ENCODE results near the gene FAU. TPM values are rescaled to one million over a fixed set of nuclear protein-coding genes. Genes with fewer than 3 reads are reported as not detected.
A peak's percentile ranks its signal among the peaks of the same experiment; 100 is the strongest.
"Not testable (repeated sequence)": the region's sequence is repeated elsewhere in the genome, so short reads cannot be mapped to it uniquely, and the experiment has no call there.

FAU gene
- total RNA-seq, 1 experiment from 2014 or later = 1,014 TPM

GRCh38 chr11:65118891-65119669 lies 2.9 kb downstream of the FAU start:
- not testable (repeated sequence) for H3K4me3 ChIP-seq (ENCODE audit: insufficient read depth, low read depth, low read length); DNase-seq; H3K27me3 ChIP-seq (ENCODE audit: control insufficient read depth, insufficient read depth, low read length)
- peaks cover 23% of the 10 kb centered on the region for H3K36me3 ChIP-seq (replicated peaks; ENCODE audit: control insufficient read depth, insufficient read depth, low read length)

GRCh38 chr11:65118097-65118837 lies 3.7 kb downstream of the FAU start:
- no peaks in the 10 kb centered on the region for H3K27me3 ChIP-seq (ENCODE audit: control insufficient read depth, insufficient read depth, low read length)
- H3K4me3 ChIP-seq (ENCODE audit: insufficient read depth, low read depth, low read length) = no peak overlapping the region
- peaks cover 23% of the 10 kb centered on the region for H3K36me3 ChIP-seq (replicated peaks; ENCODE audit: control insufficient read depth, insufficient read depth, low read length)
- DNase-seq = no peak

DNA sequence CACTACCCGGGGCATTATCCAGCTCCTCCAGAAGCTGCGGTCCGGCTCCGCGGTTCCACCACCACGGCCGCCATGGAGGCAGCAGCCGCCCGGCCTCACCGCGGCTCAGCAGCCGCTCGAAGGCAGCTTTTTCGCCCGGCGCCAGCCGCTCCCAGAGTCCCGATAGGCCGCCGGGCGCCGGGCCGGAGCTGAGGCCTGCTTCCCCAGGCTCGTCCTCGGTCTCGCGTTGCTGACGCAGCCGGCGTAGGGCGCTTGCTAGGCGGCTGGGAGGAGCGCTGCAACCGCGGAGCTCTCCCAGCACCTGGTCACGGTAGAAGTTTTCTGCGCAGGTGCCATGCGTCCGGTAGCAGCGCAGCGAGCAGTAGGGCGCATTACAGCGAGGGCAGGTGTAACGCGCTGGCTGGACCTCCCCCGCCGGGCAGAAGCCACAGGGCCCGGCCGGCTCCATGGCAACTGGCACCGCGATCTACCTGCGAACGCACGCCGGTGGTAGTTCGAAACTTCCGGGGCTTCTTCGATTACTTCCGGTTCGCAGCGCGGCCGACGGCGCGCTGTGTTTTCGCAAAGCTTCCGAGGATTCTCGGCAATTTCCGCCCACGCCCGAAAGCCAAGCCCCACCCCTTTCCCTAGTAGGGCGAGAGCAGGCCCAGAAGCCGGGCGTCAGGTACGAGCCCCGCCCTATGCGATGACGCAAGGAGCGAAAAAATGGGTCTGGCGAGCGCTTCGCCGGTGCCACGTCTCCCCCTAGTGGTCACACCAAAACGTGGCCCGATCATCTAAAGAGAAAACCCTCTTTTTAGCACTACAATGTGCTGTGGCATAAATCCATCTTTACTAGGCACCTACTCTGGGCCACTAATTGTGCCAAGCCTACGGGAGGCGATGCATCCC lies 4.5 kb downstream of the FAU start, which contains the start of gene ZNHIT2:
Gene ZNHIT2, minus strand, starts transcription at position 496 of the 891 bp plus-strand sequence. Its CDS starts 48 bp downstream, at position 448.
- peaks cover 23% of the 10 kb centered on the region for H3K36me3 ChIP-seq (replicated peaks; ENCODE audit: control insufficient read depth, insufficient read depth, low read length)

GRCh38 chr11:65116370-65117205 lies 5.3 kb downstream of the FAU start:
- Histone ChIP-seq H3K36me3 (replicated peaks; ENCODE audit: control insufficient read depth, insufficient read depth, low read length) (peaks cover 23% of the 10 kb centered on the region), H3K27me3 (ENCODE audit: control insufficient read depth, insufficient read depth, low read length) (no peaks in the 10 kb centered on the region), H3K4me3 (ENCODE audit: insufficient read depth, low read depth, low read length) (peak overlapping the region; percentile 92)
- peak; percentile 73 for DNase-seq

More for the DNA sequence above, 4.5 kb downstream of the FAU start, which contains the start of gene ZNHIT2:
- DNase-seq = peak; percentile 97
- Histone ChIP-seq H3K27me3 (ENCODE audit: control insufficient read depth, insufficient read depth, low read length) (no peaks in the 10 kb centered on the region), H3K4me3 (ENCODE audit: insufficient read depth, low read depth, low read length) (peak within 1 kb of the TSS; percentile 92)

- Histone ChIP-seq H3K27me3 (ENCODE audit: control insufficient read depth, insufficient read depth, low read length) (no peaks in the 10 kb centered on the region), H3K4me3 (ENCODE audit: insufficient read depth, low read depth, low read length) (no peak overlapping the region), H3K36me3 (replicated peaks; ENCODE audit: control insufficient read depth, insufficient read depth, low read length) (peaks cover 15% of the 10 kb centered on the region)
- no peak for DNase-seq
Measured at GRCh38 chr11:65115361-65116082, 6.4 kb downstream of the FAU start.

DNA sequence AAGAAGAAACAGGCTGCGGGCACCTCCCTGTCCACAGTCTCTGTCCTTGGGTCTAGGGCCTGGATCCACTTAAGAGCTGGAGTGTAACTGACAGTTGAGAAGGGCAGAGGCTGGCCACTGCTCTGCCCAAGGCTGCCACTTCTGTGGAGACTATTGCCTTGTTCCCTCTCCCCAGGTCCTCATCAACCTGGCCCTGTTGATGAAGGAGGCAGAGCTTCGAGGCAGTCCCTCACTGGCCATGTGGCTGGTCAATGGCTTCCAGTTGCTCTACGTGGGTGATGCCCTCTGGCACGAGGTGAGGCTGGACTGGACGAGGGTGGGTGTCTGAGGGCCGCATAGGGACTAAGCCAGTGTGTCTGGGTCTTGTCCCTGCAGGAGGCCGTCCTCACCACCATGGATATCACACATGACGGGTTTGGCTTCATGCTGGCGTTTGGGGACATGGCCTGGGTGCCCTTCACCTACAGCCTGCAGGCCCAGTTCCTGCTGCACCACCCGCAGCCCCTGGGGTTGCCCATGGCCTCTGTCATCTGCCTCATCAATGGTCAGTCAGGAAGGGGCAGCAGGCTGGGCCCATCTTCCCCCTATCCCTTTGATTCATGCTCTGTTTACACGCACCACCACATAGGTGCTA lies 7.3 kb downstream of the FAU start:
- DNase-seq = no peak
- Histone ChIP-seq H3K36me3 (replicated peaks; ENCODE audit: control insufficient read depth, insufficient read depth, low read length) (peaks cover 7% of the 10 kb centered on the region), H3K27me3 (ENCODE audit: control insufficient read depth, insufficient read depth, low read length) (no peaks in the 10 kb centered on the region), H3K4me3 (ENCODE audit: insufficient read depth, low read depth, low read length) (no peak overlapping the region)

DNA sequence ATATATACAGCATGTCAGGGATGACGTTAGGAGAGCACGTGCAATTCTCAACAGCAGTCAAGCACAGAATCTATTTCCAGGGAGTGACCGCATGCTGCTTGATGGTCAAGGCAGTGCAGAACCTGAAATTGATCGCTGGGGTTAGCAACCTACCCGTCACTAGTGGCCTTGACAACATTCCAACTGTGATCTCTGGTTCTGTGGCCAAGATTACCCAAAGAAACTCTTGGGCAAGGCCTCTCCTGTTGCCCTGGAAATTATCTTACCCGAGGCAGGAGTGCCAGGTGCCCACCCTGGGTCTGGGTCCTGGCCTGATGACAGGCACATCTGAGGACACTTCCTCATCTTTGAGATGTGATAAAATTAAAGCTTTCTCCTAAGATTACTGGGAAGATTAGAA lies 8.1 kb downstream of the FAU start:
- H3K27me3 ChIP-seq (ENCODE audit: control insufficient read depth, insufficient read depth, low read length) = no peaks in the 10 kb centered on the region
- no peak overlapping the region for H3K4me3 ChIP-seq (ENCODE audit: insufficient read depth, low read depth, low read length)
- H3K36me3 ChIP-seq (replicated peaks; ENCODE audit: control insufficient read depth, insufficient read depth, low read length) = peaks cover 5% of the 10 kb centered on the region
- no peak for DNase-seq

DNA sequence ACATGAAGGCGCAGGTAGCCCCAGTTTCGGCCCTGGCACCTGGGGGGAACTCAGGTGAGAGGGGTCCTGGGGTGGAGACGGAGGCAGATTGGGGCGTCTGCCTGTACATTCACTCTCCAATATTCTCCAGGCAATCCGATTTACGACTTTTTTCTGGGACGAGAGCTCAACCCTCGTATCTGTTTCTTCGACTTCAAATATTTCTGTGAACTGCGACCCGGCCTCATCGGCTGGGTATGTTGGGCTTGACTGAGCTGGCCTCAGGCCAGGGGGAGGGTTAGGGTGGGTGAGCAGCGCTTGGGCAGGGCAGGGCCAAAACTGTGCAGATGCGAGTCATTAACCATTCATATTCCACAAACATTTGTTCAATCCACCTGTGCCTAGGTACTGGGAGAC lies 8.6 kb downstream of the FAU start:
- peak overlapping the region; percentile 87 for H3K4me3 ChIP-seq (ENCODE audit: insufficient read depth, low read depth, low read length)
- H3K36me3 ChIP-seq (replicated peaks; ENCODE audit: control insufficient read depth, insufficient read depth, low read length) = peaks cover 3% of the 10 kb centered on the region
- no peaks in the 10 kb centered on the region for H3K27me3 ChIP-seq (ENCODE audit: control insufficient read depth, insufficient read depth, low read length)
- no peak for DNase-seq

DNA sequence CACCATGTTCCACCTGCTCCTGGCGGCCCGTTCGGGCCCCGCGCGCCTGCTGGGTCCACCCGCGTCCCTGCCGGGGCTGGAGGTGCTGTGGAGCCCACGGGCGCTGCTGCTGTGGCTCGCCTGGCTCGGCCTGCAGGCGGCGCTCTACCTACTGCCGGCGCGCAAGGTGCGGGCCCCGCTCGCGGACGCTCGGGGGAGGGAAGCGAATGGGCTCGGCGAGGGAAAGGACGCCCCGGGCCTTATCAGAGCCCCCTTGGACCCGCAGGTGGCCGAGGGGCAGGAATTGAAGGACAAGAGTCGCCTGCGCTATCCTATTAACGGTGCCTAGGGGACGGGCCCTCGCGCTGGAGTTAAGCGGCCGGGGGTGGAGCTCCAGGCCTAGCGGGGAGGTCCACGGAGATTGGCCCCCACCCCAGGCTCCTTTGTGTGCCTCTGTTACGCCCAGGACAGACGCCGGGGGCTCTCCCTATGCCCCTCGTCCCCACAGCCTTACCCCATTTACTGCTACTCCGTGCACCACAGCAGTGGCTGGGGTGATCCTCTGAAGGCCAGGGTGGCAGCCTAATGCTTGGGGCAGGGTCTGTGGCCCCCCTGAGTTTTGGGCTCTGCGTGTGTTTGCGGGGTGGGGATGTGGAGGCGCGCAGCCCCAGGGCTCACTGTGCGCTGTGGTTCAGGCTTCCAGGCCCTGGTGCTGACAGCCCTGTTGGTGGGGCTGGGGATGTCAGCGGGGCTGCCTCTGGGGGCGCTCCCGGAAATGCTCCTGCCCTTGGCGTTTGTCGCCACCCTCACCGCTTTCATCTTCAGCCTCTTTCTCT lies 9.2 kb downstream of the FAU start:
- Histone ChIP-seq H3K4me3 (ENCODE audit: insufficient read depth, low read depth, low read length) (peak overlapping the region; percentile 87), H3K36me3 (replicated peaks; ENCODE audit: control insufficient read depth, insufficient read depth, low read length) (peaks cover 3% of the 10 kb centered on the region), H3K27me3 (ENCODE audit: control insufficient read depth, insufficient read depth, low read length) (no peaks in the 10 kb centered on the region)
- DNase-seq = peak; percentile 93

GRCh38 chr11:65111744-65112545 lies 10.0 kb downstream of the FAU start, which contains the start of gene TM7SF2:
TM7SF2 (plus strand) TSS chr11:65111872; CDS start chr11:65112016, 144 bp downstream.
- Histone ChIP-seq H3K36me3 (replicated peaks; ENCODE audit: control insufficient read depth, insufficient read depth, low read length) (peaks cover 3% of the 10 kb centered on the region), H3K27me3 (ENCODE audit: control insufficient read depth, insufficient read depth, low read length) (no peaks in the 10 kb centered on the region), H3K4me3 (ENCODE audit: insufficient read depth, low read depth, low read length) (peak within 1 kb of the TSS; percentile 87)
- DNase-seq = peak; percentile 99

DNA sequence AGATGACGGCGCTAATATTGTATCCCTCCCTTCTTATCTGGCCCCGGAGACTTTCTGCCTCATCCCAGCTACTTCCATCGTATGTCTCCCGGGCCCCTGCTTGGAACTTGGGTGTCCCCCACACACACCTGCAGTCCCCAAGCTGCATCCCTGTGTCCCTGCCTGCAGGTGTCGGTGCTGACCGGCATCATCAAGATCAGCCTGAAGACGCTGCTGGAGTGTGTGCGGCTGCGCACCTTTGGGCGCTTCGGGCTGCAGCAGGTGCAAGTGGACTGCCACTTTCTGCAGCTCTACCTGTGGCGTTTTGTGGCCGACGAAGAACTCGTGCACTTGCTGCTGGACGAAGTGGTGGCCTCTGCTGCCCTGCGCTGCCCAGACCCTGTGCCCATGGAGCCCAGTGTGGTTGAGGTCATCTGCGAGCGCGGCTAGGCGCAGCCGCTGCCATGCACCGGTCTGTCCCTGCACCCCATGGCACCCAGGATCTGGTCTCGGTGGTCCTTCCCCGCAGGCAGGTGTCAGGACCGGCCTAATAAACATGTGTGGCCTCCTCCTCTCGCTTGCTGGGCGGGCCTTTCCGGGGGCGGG lies 10.7 kb downstream of the FAU start:
- Histone ChIP-seq H3K36me3 (replicated peaks; ENCODE audit: control insufficient read depth, insufficient read depth, low read length) (peaks cover 3% of the 10 kb centered on the region), H3K4me3 (ENCODE audit: insufficient read depth, low read depth, low read length) (no peak overlapping the region), H3K27me3 (ENCODE audit: control insufficient read depth, insufficient read depth, low read length) (no peaks in the 10 kb centered on the region)
- DNase-seq = no peak

Measured in H7 (cell line).